Measurements from ENCODE around the gene WWC1. TPM values are rescaled to one million over a fixed set of nuclear protein-coding genes. Genes with fewer than 3 reads are reported as not detected.
"Not testable (repeated sequence)": the region's sequence is repeated elsewhere in the genome, so short reads cannot be mapped to it uniquely, and the experiment has no call there.

WWC1 gene
- total RNA-seq, 8 experiments from 2014 or later = 5.6 to 74.1 (median 8.9) TPM

DNA sequence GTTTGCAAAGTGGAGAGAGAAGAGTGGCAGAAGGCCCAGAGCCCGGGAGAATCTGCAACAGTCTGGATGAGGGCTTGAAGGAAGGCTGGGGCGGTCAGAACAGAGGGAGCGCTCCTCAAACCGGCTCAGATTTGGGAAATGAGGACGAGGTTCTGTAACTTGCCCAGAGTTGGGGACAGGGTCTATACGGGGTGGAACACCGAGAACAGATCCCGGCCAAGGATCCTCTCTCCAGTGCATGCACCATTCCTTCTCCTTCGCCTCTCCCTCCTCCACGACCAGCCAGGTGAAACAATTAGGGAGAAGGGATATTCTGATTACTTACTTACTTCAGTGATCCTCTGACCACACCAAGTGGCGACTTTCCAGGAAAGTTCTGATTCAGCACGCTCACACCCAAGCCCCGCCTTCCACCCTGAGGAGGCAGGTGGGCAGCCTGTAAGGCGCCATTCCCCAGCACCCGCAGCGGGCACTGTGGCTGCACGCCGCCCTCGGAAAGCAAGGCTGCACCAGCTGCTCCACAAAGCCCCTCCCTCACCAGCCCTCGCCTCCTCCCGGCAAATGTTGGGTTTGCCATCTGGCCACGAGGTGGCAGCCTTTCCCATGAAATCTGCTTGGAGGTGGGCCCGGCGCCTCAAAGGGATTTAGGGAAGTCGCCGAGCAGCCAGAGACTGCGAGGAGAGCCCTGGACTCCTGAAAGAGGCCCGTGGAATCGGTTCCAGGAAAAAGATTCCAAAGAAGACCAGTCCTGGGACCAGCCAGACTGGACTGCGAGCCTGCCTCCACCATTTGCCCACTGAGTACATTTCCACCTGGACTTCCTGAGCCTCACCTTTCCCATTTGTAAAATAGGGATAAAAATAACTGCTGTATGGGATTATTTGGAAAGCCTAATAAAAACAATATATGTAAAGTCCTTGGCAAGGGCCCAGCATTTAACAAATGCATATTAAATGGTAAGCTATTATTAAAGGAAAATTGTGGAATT, 22.2 kb upstream of the WWC1 start:
- H3K4me1 ChIP-seq (replicated peaks in 1 of 2) = peaks cover 6 to 9% of the 10 kb centered on the region in 2 donors
- H3K27ac ChIP-seq = no peak overlapping the region
- peak overlapping the region; percentile 16 to 28 (median 18) for H3K4me3 ChIP-seq
- WGBS, 10 experiments = 0 to 25% (median 6%) methylated on average over 2 to 19 of the region's 30 CpGs; no CpG with 5 or more reads in 3 of the 10 experiments
- ATAC-seq (replicated peaks in 6 of 8) = peak; percentile 82 to 98 (median 96)
- in situ Hi-C loops (cut with MboI; ENCODE audit: low pct_unique_long_range_greater_than_20kb in 2 of 9, low sequenced_read_pairs in 9 of 9, unreplicated experiment in 9 of 9) = loop anchor here in 3 of 9 experiments (25.0 kb wide), 3 partner anchors 193 to 693 kb away; no protein-coding TSS in a partner anchor

- in situ Hi-C loops (cut with MboI; ENCODE audit: low pct_unique_long_range_greater_than_20kb in 2 of 9, low sequenced_read_pairs in 9 of 9, unreplicated experiment in 9 of 9) = loop anchor here in 3 of 9 experiments (25.0 kb wide), 3 partner anchors 192 to 692 kb away; no protein-coding TSS in a partner anchor
- ATAC-seq (replicated peaks in 6 of 8) = peak in 2 of 8 experiments; percentile 12 to 25
- WGBS, 10 experiments = 19 to 76% (median 61%) methylated on average over 1 to 3 of the region's 3 CpGs; no CpG with 5 or more reads in 2 of the 10 experiments
- no peak overlapping the region for H3K27ac ChIP-seq
- peaks cover 10 to 15% of the 10 kb centered on the region in 2 donors for H3K4me1 ChIP-seq (replicated peaks in 1 of 2)
- H3K4me3 ChIP-seq = no peak overlapping the region
These were observed 21.5 kb upstream of the WWC1 start for GRCh38 chr5:168269937-168270330.

DNA sequence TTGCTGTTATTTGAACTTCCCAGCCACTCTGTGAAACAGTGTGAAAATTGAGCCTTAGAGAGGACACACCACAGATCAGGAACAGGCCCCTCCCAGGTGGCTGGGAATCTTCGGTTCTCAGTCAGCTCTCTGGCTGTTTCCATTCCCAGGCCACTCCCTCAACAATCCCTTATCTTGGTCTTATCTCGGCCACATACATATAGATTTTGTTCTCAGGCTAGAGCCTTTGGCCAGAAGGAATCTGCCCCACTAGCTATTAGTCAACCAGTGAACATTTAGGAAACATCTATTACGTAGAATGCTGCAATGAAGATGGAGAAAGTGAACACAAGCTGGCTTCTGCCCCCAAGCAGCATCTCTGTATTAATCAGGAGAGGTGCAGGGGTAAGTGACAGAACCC, 21.0 kb upstream of the WWC1 start:
- ATAC-seq (replicated peaks in 6 of 8) = peak in 2 of 8 experiments; percentile 32 to 38
- 48 to 100% (median 90%) methylated on average over 1 to 3 of the region's 3 CpGs; no CpG with 5 or more reads in 2 of the 10 experiments for WGBS, 10 experiments
- in situ Hi-C loops (cut with MboI; ENCODE audit: low pct_unique_long_range_greater_than_20kb in 2 of 9, low sequenced_read_pairs in 9 of 9, unreplicated experiment in 9 of 9) = loop anchor here in 3 of 9 experiments (25.0 kb wide), 3 partner anchors 192 to 692 kb away; no protein-coding TSS in a partner anchor
- no peak overlapping the region for H3K4me3 ChIP-seq
- peaks cover 11 to 15% of the 10 kb centered on the region in 2 donors for H3K4me1 ChIP-seq (replicated peaks in 1 of 2)
- H3K27ac ChIP-seq = no peak overlapping the region

DNA sequence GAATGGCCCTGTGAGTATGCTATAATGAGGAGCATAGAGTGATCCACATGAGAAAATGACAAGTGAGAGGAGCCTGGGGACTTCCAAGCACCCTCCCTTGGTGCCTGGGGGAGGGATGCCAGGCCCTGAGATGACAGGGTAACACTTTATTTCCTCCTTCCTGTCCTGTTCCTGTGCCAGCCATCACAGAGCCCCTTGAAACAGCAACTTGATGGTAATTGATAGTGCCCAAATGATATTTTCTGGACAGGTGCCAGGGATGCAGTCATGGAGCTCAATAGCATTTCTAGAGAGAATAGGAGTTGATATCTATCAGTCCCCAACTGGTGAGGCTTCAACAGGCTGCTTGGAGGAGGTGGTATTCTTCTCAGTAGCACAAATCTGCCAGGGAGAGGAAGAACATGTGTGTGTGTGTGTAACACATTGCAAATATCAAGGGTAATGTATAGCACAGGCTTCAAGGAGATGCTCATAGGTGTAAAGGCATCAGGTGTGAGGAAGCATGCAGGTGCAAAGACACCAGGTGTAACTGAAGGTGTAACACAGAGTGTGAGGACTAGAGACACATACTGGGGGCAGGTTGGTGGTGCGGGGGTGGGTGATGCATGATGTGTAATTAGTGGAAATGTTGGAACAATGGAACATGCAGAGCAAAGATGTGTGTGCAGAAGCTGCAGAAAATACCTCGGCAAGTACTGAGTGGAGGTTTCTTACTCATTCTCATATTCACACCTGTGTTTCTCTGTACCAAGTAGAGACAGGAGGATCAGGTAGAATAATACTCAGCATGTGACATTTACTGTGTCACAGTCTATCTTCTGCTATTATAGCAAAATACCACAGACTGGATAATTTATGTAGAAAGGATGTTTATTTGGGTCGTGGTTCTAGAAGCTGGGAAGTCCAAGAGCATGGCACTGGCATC, 18.1 kb upstream of the WWC1 start:
- 80 to 100% (median 87%) methylated on average over 1 to 2 of the region's 3 CpGs; no CpG with 5 or more reads in 4 of the 10 experiments for whole genome bisulfite sequencing, 10 experiments
- in situ Hi-C loops (cut with MboI; ENCODE audit: low pct_unique_long_range_greater_than_20kb in 2 of 9, low sequenced_read_pairs in 9 of 9, unreplicated experiment in 9 of 9) = loop anchor here in 3 of 9 experiments (25.0 kb wide), 3 partner anchors 189 to 689 kb away; no protein-coding TSS in a partner anchor
- ATAC-seq (replicated peaks in 6 of 8) = no peak

GRCh38 chr5:168274406-168274805, 17.0 kb upstream of the WWC1 start:
- Histone ChIP-seq H3K4me3 (no peak overlapping the region), H3K27ac (no peak overlapping the region), H3K4me1 (replicated peaks in 1 of 2) (peaks cover 21 to 22% of the 10 kb centered on the region in 2 donors)
- in situ Hi-C loops (cut with MboI; ENCODE audit: low pct_unique_long_range_greater_than_20kb in 2 of 9, low sequenced_read_pairs in 9 of 9, unreplicated experiment in 9 of 9) = loop anchor here in 3 of 9 experiments (25.0 kb wide), 3 partner anchors 188 to 688 kb away; no protein-coding TSS in a partner anchor
- 60 to 100% (median 93%) methylated on average over 1 of the region's 1 CpG; no CpG with 5 or more reads in 6 of the 10 experiments for WGBS, 10 experiments
- ATAC-seq (replicated peaks in 6 of 8) = peak in 4 of 8 experiments; percentile 24 to 74 (median 50)

More for the DNA sequence above, 18.1 kb upstream of the WWC1 start:
- no peak overlapping the region for H3K4me3 ChIP-seq
- H3K4me1 ChIP-seq (replicated peaks in 1 of 2) = peaks cover 22 to 23% of the 10 kb centered on the region in 2 donors
- no peak overlapping the region for H3K27ac ChIP-seq

DNA sequence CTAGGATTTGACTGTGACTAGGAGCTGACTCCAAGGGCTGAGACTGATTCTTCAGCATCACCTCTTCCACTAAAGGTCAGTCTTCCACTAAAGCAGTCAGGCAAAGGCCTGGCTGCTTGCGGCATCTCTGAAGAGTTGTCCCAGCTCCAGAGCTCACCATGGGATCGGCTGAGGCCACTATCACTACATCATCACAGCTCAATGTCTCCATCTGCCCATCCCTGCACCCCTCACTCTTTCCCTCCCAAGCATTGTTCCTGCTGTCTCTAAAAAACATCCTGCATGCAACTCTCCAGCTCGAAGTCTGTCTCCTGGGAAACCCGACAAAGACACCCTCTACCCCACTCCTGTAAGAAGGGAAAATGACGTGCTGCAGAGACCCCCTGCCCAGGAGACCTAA, 15.5 kb upstream of the WWC1 start:
- ATAC-seq (replicated peaks in 6 of 8) = peak in 5 of 8 experiments; percentile 60 to 82 (median 67)
- Histone ChIP-seq H3K27ac (no peak overlapping the region), H3K4me3 (no peak overlapping the region), H3K4me1 (replicated peaks in 1 of 2) (peaks cover 16 to 18% of the 10 kb centered on the region in 2 donors)
- in situ Hi-C loops (cut with MboI; ENCODE audit: low pct_unique_long_range_greater_than_20kb in 2 of 9, low sequenced_read_pairs in 9 of 9, unreplicated experiment in 9 of 9) = loop anchor here in 2 of 9 experiments (25.0 kb wide), 3 partner anchors 211 to 686 kb away; partner anchors contain the start of gene RARS1 (in 1 of the 2)
- 40 to 58% (median 53%) methylated on average over 1 to 5 of the region's 5 CpGs; no CpG with 5 or more reads in 7 of the 10 experiments for WGBS, 10 experiments

DNA sequence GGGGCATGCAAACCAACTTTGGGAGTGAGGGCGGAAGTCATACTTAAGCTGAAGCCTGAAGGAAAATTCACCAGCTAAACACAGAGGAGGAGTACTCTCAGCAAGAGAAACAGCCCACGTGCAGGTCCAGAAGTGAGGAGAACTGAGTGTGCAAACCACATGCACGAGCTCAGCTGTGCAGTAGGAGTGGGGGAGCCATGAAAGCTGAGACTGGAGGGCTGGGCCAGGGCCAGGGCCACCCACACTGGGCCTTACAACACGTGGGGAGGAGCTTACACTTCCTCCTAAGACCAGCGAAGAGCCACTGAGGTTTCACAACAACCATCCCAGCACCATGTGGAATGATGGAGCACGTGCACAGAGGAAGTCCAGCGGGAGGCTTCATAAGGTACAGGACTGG, 9.3 kb upstream of the WWC1 start:
- WGBS, 10 experiments = 0 to 80% (median 48%) methylated on average over 1 to 7 of the region's 7 CpGs; no CpG with 5 or more reads in 1 of the 10 experiments
- Histone ChIP-seq H3K4me3 (no peak overlapping the region), H3K4me1 (replicated peaks in 1 of 2) (peaks cover 3 to 8% of the 10 kb centered on the region in 2 donors), H3K27ac (no peak overlapping the region)
- ATAC-seq (replicated peaks in 6 of 8) = peak in 3 of 8 experiments; percentile 90 to 95 (median 92)
- in situ Hi-C loops (cut with MboI; ENCODE audit: low pct_unique_long_range_greater_than_20kb in 2 of 9, low sequenced_read_pairs in 9 of 9, unreplicated experiment in 9 of 9) = loop anchor here in 2 of 9 experiments (25.0 kb wide), 3 partner anchors 205 to 680 kb away; partner anchors contain the start of gene RARS1 (in 1 of the 2)

GRCh38 chr5:168284809-168285208, 6.6 kb upstream of the WWC1 start:
- ATAC-seq (replicated peaks in 6 of 8) = no peak
- H3K4me3 ChIP-seq = no peak overlapping the region
- in situ Hi-C loops (cut with MboI; ENCODE audit: low pct_unique_long_range_greater_than_20kb in 2 of 9, low sequenced_read_pairs in 9 of 9, unreplicated experiment in 9 of 9) = loop anchor here in 2 of 9 experiments (25.0 kb wide), 3 partner anchors 202 to 677 kb away; partner anchors contain the start of gene RARS1 (in 1 of the 2)
- H3K27ac ChIP-seq = no peak overlapping the region
- peaks cover 3 to 8% of the 10 kb centered on the region in 2 donors for H3K4me1 ChIP-seq (replicated peaks in 1 of 2)
- 24 to 100% (median 73%) methylated on average over 1 to 4 of the region's 4 CpGs for WGBS, 10 experiments

DNA sequence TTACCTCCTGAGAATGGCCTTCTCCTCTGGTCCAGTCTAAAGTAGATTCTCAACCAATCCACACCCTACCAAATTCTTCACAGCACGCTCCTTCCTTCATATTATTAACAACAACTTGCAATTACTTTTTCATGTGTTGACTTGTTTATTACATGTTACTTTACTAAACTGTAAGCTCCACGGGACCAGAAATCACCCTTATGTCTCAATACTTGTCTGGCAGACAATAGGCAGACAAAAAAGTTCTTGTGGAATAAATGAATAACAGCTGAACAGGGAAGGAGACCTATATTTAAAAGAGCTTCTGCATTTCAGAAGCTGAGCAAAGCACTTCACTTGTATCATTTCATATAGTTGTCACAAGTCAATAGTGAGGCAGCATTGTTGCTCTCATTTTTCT, 5.7 kb upstream of the WWC1 start:
- H3K4me1 ChIP-seq (replicated peaks in 1 of 2) = peaks cover 3 to 8% of the 10 kb centered on the region in 2 donors
- no peak overlapping the region for H3K27ac ChIP-seq
- ATAC-seq (replicated peaks in 6 of 8) = no peak
- H3K4me3 ChIP-seq = no peak overlapping the region
- 14 to 100% (median 83%) methylated on average over 1 to 2 of the region's 2 CpGs; no CpG with 5 or more reads in 1 of the 10 experiments for WGBS, 10 experiments
- in situ Hi-C loops (cut with MboI; ENCODE audit: low pct_unique_long_range_greater_than_20kb in 2 of 9, low sequenced_read_pairs in 9 of 9, unreplicated experiment in 9 of 9) = loop anchor here in 2 of 9 experiments (25.0 kb wide), 3 partner anchors 202 to 677 kb away; partner anchors contain the start of gene RARS1 (in 1 of the 2)

DNA sequence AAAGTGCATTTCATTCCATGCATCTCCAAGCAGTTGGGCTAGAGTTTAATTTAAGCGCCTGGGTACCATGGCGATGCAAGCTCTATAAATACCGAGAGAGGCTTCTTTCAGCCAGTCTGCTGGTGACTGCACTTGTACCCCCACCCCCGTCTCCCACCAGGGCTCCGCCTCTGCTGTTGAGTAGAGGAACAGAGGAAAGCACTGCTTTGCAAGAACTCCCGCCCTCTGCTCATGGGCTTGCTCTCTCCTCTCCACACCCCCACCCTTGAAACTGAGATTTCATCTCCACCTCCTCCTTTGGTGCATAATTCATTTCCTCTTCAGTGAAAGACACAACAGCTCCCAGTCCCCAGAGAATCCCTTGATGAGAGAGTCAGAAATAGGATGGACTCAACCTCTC, 5.1 kb upstream of the WWC1 start:
- H3K4me3 ChIP-seq = no peak overlapping the region
- ATAC-seq (replicated peaks in 6 of 8) = peak; percentile 18 to 96 (median 82)
- H3K27ac ChIP-seq = no peak overlapping the region
- H3K4me1 ChIP-seq (replicated peaks in 1 of 2) = peaks cover 3 to 8% of the 10 kb centered on the region in 2 donors
- in situ Hi-C loops (cut with MboI; ENCODE audit: low pct_unique_long_range_greater_than_20kb in 2 of 9, low sequenced_read_pairs in 9 of 9, unreplicated experiment in 9 of 9) = loop anchor here in 2 of 9 experiments (25.0 kb wide), 3 partner anchors 201 to 676 kb away; partner anchors contain the start of gene RARS1 (in 1 of the 2)
- 0 to 80% (median 35%) methylated on average over 1 to 5 of the region's 6 CpGs; no CpG with 5 or more reads in 4 of the 10 experiments for WGBS, 10 experiments

- H3K4me1 ChIP-seq (replicated peaks in 1 of 2); H3K4me3 ChIP-seq; ATAC-seq (replicated peaks in 6 of 8); H3K27ac ChIP-seq: not testable (repeated sequence)
- in situ Hi-C loops (cut with MboI; ENCODE audit: low pct_unique_long_range_greater_than_20kb in 2 of 9, low sequenced_read_pairs in 9 of 9, unreplicated experiment in 9 of 9) = loop anchor here in 2 of 9 experiments (25.0 kb wide), 3 partner anchors 200 to 675 kb away; partner anchors contain the start of gene RARS1 (in 1 of the 2)
- WGBS, 10 experiments = 80 to 100% (median 94%) methylated on average over 2 to 5 of the region's 5 CpGs; no CpG with 5 or more reads in 1 of the 10 experiments
These were observed 4.6 kb upstream of the WWC1 start for GRCh38 chr5:168286863-168287262.

Data from motor neuron (in vitro differentiated cells).